ENCODE results near the gene FNBP1L.

FNBP1L gene

DNA sequence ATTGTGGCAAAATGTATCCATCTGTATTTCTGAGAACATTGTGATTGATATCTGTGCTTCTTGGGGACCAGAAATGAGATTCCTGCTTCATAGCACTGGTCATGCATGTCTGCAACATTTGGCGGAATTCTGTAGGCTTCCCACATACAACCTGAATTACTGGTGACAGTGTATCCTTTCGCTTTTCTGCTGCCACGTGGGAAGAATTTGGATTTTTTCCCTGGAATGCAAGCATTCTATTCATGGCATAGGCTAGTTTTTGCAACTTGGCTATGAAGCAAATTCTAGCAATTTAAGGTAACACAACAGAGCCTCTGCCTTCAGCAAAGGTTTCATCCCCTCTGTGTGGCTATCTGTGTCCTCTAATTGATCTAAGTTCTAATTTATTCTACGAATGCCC lies 147.8 kb downstream of the FNBP1L start:
- DNase-seq = no peak

GRCh38 chr1:93596329-93597089 lies 148.6 kb downstream of the FNBP1L start:
- no peak for DNase-seq

DNA sequence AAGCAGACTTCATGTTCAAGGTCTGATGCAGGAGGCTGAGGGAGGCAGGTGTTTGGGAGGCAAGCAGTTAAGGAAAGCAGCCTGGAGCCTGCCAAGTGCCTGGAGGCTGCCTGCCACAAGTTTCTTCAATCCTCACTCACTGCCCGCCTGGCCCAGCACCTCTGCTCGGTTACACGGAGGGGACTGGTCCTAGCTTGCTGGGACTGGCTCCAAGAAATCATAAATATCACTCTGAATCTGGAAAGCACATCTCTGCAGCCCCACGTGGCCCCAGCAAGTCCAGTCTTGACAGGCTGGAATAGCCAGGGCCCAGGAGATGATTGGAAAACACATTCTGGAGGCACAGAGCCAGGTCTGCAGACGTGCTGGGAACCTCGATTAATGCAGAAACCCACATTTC lies 149.8 kb downstream of the FNBP1L start:
- no peak for DNase-seq

- DNase-seq = no peak
These were observed 150.5 kb downstream of the FNBP1L start for GRCh38 chr1:93598396-93598795.

DNA sequence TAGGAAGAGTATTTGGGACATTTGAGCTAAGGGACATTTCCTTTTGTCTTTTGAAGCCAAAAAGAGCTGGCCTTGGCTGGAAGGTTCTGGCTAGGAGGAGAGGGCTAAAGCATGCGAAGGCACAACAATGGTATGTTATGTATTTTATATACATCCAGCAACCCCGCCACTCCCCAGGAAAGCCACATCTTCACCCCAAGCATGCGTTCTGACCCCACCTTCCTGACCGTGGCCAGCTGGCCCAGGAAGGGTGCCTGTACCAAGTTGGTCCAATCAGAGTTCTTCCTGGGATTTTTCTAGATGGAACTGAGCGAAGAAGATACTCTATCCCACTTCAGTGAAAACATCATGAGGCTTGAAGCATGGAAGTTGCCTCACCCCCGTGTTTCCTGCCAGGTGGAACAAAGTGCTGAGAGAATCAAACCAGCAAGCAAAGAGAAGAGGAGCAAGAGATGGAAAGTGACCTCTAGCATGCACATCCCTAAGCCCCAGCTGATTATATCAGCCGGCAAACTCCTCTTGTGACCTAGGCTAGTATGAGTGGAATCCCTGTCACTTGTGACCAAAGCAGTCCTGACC lies 151.0 kb downstream of the FNBP1L start:
- no peak for DNase-seq

DNA sequence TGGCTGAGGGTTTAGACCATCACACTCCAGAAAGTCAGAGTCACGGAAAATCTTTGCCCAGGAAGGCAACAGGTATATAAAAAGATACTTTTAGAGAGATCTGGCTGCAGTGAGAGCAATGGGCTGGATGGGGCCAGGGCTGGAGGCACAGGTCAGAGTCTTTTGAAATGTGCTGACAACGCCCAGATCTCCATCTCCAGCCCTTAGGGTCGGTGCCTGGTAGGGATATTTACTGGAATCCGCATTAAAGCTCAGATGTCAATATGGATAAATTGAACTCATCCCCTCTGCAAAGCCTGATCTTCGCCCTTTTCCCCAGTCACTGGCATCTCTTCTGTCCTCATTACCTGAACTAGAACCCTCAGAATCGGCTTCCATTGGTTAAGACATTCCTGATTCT lies 151.6 kb downstream of the FNBP1L start:
- DNase-seq = no peak

DNA sequence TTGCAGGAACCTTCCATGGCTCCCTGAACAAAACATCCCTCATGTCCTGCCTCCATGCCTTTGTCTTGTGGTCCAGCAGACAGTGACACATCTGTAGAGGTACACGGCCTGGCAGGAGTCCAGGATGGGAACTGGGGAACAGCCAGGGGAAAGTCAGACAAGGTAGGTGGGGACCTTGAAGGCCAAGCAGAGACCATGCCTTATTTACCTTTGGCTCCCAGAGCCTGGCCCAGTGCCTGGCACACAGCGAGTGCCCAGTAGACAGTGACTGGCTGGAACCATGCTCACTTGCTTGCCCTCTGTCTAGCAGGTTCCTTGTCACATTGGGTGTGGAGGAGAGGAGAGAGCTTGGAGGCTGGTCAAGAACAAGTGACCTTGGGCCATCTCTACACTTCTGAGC lies 152.7 kb downstream of the FNBP1L start:
- DNase-seq = no peak

- no peak for DNase-seq
These were observed 153.8 kb downstream of the FNBP1L start for GRCh38 chr1:93601686-93602085.

DNA sequence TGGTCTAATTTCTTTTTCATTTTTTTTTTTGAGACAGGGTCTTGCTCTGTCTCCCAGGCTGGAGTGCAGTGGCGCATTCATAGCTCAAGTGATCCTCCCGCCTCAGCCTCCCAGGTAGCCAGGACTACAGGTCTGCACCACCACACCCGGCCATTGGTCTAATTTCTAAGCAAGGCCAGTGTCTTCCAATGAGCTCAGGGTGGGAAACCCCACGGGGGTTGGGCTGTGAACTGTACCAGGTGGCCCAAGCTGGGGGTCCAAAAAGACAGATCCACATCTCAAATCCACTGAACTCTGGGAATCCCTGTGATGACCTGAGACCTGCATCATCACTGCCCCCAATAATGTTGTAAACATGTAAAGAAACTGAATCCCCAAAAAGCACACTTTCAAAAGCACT lies 154.2 kb downstream of the FNBP1L start:
- DNase-seq = no peak

DNA sequence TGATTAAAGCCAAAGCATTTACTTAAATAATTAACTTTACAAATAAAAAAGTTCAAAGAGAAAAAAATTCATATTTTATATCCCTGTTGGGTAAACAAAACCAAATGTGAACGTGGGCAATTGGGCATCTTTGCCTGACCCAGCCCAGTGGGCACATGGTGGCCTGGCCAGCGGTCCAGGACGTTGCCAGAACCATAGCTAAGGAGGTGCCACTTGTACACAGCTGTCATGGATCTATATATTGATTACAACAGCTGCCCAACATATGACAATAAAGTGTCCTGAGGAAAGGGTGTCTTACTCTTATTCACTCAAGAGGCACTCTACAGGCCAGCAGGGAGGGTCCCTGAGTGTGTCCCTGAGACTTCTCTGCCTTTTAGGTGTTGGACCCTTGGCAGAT lies 155.2 kb downstream of the FNBP1L start:
- no peak for DNase-seq

DNA sequence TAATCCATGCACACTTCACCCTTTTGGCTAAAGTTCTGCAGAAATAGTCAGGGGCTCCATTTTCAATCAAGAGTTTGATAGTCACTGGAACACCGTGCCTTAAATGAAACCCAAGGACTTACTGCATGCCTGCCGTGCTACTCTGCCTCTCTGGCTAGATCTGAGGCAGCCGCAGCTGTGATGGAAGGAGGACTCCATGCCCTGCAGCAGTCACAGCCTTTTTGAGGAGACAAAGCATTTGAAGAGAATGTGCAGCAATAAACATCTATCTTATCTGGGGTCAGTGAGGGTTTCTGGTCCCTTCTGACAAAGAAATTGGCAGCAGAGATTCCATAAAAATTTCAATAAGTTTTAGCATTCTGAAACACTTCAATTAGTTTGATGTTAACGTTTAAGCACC lies 155.7 kb downstream of the FNBP1L start:
- no peak for DNase-seq
